HL-60 (cell line): ENCODE data around the gene MAPKAPK3.

Experiments
- DNase-seq, 2 experiments: peaks; one replicate each; pipeline ENCODE4 v3.0.0-alpha.2; 2010 to 2020; ENCODE audit warnings: low read depth in 1 of 2, low spot score in 1 of 2
- H3K27ac ChIP-seq: fragments of 250-450 bp; sonication (Bioruptor Pico); replicated peaks from 2 replicates; pipeline ENCODE4 v1.5.1; 2020; ENCODE audit warnings: mild to moderate bottlenecking, moderate library complexity
- H3K27me3 ChIP-seq: fragments of 250-450 bp; sonication (Bioruptor Pico); 2 replicates; pipeline ENCODE4 v1.5.1; 2021; ENCODE audit warnings: mild to moderate bottlenecking, moderate library complexity; ENCODE audit not compliant: insufficient read depth, poor library complexity, severe bottlenecking
- H3K4me3 ChIP-seq: replicated peaks from 2 replicates; pipeline ENCODE4 v1.5.1; 2011; ENCODE audit warnings: mild to moderate bottlenecking, control low read depth, low read length; ENCODE audit not compliant: insufficient read depth
- GABPA ChIP-seq: IDR thresholded peaks from 2 replicates; pipeline ENCODE4 v1.6.1; 2012; ENCODE audit warnings: low read depth
- POLR2AphosphoS5 ChIP-seq: IDR thresholded peaks from 2 replicates; pipeline ENCODE4 v1.6.1; 2012; ENCODE audit warnings: low read depth
- SPI1 ChIP-seq: IDR thresholded peaks from 2 replicates; pipeline ENCODE4 v1.6.1; 2012; ENCODE audit warnings: low read depth, mild to moderate bottlenecking, borderline replicate concordance
- TF ChIP-seq, protein P1 (sequence below): IDR thresholded peaks from 2 replicates; pipeline ENCODE4 v1.6.1; 2012; ENCODE audit warnings: low read depth; ENCODE audit not compliant: insufficient replicate concordance
- TF ChIP-seq, protein P2 (sequence below): IDR thresholded peaks from one replicate; pipeline ENCODE4 v1.5.1; 2011; ENCODE audit warnings: low read length, control low read depth, inconsistent platforms; ENCODE audit not compliant: insufficient read depth

MAPKAPK3 gene

DNA sequence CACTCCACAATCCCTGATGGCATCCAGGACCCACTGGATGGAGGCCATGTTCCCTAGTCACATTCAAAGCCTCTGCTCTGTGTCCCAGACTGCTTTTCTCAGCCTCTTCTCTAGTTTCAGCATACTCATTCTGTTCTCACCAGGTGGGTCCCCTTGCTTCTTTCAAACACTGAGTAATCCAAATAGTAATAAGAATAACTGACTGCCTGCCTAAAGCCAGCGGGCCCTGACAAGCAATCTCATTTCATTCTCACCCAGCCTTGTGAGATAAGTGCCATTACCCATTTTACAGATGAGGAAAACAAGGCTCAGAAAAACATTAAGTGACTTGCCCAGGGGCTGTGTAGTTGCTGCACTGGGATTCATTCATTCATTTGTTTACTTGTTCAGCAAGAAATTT, 25.4 kb downstream of the MAPKAPK3 start:
- no peak for TF ChIP-seq GABPA
- TF ChIP-seq, protein P1, sequence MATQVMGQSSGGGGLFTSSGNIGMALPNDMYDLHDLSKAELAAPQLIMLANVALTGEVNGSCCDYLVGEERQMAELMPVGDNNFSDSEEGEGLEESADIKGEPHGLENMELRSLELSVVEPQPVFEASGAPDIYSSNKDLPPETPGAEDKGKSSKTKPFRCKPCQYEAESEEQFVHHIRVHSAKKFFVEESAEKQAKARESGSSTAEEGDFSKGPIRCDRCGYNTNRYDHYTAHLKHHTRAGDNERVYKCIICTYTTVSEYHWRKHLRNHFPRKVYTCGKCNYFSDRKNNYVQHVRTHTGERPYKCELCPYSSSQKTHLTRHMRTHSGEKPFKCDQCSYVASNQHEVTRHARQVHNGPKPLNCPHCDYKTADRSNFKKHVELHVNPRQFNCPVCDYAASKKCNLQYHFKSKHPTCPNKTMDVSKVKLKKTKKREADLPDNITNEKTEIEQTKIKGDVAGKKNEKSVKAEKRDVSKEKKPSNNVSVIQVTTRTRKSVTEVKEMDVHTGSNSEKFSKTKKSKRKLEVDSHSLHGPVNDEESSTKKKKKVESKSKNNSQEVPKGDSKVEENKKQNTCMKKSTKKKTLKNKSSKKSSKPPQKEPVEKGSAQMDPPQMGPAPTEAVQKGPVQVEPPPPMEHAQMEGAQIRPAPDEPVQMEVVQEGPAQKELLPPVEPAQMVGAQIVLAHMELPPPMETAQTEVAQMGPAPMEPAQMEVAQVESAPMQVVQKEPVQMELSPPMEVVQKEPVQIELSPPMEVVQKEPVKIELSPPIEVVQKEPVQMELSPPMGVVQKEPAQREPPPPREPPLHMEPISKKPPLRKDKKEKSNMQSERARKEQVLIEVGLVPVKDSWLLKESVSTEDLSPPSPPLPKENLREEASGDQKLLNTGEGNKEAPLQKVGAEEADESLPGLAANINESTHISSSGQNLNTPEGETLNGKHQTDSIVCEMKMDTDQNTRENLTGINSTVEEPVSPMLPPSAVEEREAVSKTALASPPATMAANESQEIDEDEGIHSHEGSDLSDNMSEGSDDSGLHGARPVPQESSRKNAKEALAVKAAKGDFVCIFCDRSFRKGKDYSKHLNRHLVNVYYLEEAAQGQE, result no peak
- no peak for TF ChIP-seq POLR2AphosphoS5
- TF ChIP-seq SPI1, result no peak
- TF ChIP-seq, protein P2, sequence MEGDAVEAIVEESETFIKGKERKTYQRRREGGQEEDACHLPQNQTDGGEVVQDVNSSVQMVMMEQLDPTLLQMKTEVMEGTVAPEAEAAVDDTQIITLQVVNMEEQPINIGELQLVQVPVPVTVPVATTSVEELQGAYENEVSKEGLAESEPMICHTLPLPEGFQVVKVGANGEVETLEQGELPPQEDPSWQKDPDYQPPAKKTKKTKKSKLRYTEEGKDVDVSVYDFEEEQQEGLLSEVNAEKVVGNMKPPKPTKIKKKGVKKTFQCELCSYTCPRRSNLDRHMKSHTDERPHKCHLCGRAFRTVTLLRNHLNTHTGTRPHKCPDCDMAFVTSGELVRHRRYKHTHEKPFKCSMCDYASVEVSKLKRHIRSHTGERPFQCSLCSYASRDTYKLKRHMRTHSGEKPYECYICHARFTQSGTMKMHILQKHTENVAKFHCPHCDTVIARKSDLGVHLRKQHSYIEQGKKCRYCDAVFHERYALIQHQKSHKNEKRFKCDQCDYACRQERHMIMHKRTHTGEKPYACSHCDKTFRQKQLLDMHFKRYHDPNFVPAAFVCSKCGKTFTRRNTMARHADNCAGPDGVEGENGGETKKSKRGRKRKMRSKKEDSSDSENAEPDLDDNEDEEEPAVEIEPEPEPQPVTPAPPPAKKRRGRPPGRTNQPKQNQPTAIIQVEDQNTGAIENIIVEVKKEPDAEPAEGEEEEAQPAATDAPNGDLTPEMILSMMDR, result no peak
- no peak for DNase-seq
- no peak overlapping the region for H3K4me3 ChIP-seq
- no peak overlapping the region for H3K27ac ChIP-seq
- H3K27me3 ChIP-seq, result no peaks in the 10 kb centered on the region

DNA sequence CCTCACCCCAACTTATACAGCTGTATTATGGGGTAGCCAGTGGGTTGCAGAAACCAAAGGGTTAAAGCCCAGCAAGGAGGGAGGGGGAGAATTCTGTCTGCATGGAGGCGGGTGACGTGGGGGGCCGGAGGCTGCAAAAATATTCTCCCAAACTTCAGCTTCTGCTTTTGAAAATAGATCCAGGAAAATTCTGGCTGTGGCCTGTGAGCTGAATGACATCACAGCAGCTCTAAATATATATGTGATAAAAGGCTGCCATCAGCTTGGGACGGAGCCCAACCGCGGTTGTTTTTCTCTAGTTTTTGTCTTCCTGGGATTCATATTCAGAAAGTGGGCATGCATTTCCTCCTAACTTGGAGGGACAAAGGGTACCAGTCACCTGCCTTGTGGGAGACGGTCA, 27.6 kb downstream of the MAPKAPK3 start:
- Histone ChIP-seq H3K27ac (no peak overlapping the region), H3K4me3 (no peak overlapping the region), H3K27me3 (no peaks in the 10 kb centered on the region)
- no peak for TF ChIP-seq GABPA
- no peak for TF ChIP-seq SPI1
- TF ChIP-seq, protein P1, result no peak
- TF ChIP-seq POLR2AphosphoS5, result no peak
- TF ChIP-seq, protein P2, result no peak
- no peak for DNase-seq

DNA sequence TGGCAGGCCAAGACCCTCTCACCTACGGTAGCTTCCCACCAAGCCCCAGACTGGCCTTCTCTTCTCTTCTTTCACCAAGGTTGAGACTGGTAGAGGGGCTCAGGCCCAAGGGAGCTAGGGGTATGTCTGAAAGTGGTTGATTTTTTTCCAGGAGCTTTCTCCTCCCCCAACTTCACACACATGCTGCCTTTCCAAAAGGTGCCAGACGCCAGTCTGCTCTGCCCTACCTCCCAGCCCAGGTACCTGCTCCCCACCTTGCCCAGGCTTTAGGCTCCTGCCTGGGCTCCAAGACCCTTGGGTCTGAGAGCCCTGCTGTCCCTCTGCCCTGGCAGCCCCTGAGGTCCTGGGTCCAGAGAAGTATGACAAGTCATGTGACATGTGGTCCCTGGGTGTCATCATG, 28.4 kb downstream of the MAPKAPK3 start:
- Histone ChIP-seq H3K27ac (no peak overlapping the region), H3K27me3 (no peaks in the 10 kb centered on the region), H3K4me3 (no peak overlapping the region)
- TF ChIP-seq POLR2AphosphoS5 (no peak), SPI1 (no peak), GABPA (no peak)
- TF ChIP-seq, protein P2, result no peak
- TF ChIP-seq, protein P1, result no peak
- DNase-seq, result no peak
